Activated T-cell treated with anti-CD3 and anti-CD28 coated beads, Interleukin-2, amount 50 U/mL, for 1 hour (primary cell): Measurements from ENCODE around the gene CC2D1A.
A peak's percentile ranks its signal among the peaks of the same experiment; 100 is the strongest.
"Not testable (repeated sequence)": the region's sequence is repeated elsewhere in the genome, so short reads cannot be mapped to it uniquely, and the experiment has no call there.

ENCODE experiments used
- DNase-seq: peaks from one replicate; pipeline ENCODE4 v3.0.0-alpha.2; 2020

The CC2D1A gene

GRCh38 chr19:13965377-13965896 is 59.4 kb downstream of the CC2D1A start:
- no peak for DNase-seq

- no peak for DNase-seq
Measured at GRCh38 chr19:13965926-13966683, 60.1 kb downstream of the CC2D1A start.

GRCh38 chr19:13966684-13967128 is 60.7 kb downstream of the CC2D1A start:
- DNase-seq: no peak

- not testable (repeated sequence) for DNase-seq
Measured at GRCh38 chr19:13967206-13967605, 61.2 kb downstream of the CC2D1A start.

GRCh38 chr19:13968383-13968935 is 62.5 kb downstream of the CC2D1A start:
- peak; percentile 13 for DNase-seq

GRCh38 chr19:13968999-13969398 is 63.0 kb downstream of the CC2D1A start:
- no peak for DNase-seq

GRCh38 chr19:13969897-13970296 is 63.9 kb downstream of the CC2D1A start:
- no peak for DNase-seq

GRCh38 chr19:13971868-13972267 is 65.9 kb downstream of the CC2D1A start:
- DNase-seq: not testable (repeated sequence)

- no peak for DNase-seq
Measured at GRCh38 chr19:13972368-13973155, 66.6 kb downstream of the CC2D1A start.

GRCh38 chr19:13973479-13973878 is 67.5 kb downstream of the CC2D1A start:
- not testable (repeated sequence) for DNase-seq

- peak; percentile 47 for DNase-seq
Measured at GRCh38 chr19:13974073-13974472, 68.1 kb downstream of the CC2D1A start.

- no peak for DNase-seq
Measured at GRCh38 chr19:13975870-13976269, 69.9 kb downstream of the CC2D1A start.

GRCh38 chr19:13976446-13976845 is 70.4 kb downstream of the CC2D1A start:
- DNase-seq: no peak

- no peak for DNase-seq
Measured at GRCh38 chr19:13977803-13978202, 71.8 kb downstream of the CC2D1A start.

GRCh38 chr19:13978351-13979243 is 72.6 kb downstream of the CC2D1A start:
- DNase-seq: peak; percentile 49

GRCh38 chr19:13979244-13979615 is 73.2 kb downstream of the CC2D1A start:
- DNase-seq: no peak

- DNase-seq: no peak
Measured at GRCh38 chr19:13979686-13980085, 73.7 kb downstream of the CC2D1A start.

- DNase-seq: no peak
Measured at GRCh38 chr19:13980340-13980739, 74.3 kb downstream of the CC2D1A start.
